IMR-90 (cell line): ENCODE data around the gene GPR3. TPM values are rescaled to one million over a fixed set of nuclear protein-coding genes. Genes with fewer than 3 reads are reported as not detected.

ENCODE experiments used
- ATAC-seq: fragments of 200-7000 bp; cut with Tn5 transposase; 2 replicates; pipeline ENCODE4 v1.9.1; 2020; ENCODE audit warnings: low read depth, mild to moderate bottlenecking, moderate library complexity
- BruUV-seq: library from RNA; stranded (reverse); fragments of 400-500 nt; replicated peaks from 2 replicates; lab custom pipeline; 2021; lab: Mats Ljungman, UMichigan
- CTCF ChIA-PET: fragments of 300-600 bp; formaldehyde crosslinking; extraction: SDS; loops from one replicate; lab custom pipeline; 2021; ENCODE audit warnings: antibody characterized with exemption; lab: Yijun Ruan, JAX
- POLR2A ChIA-PET: fragments of 300-600 bp; sonication (Branson Sonifier 250); formaldehyde crosslinking; loops from one replicate; lab custom pipeline; 2022; ENCODE audit warnings: antibody characterized with exemption; ENCODE audit not compliant: unreplicated experiment; lab: Charles Lee
- DNase-seq: peaks from one replicate; pipeline ENCODE4 v3.0.0; 2013
- H2AFZ ChIP-seq: replicated peaks from 2 replicates; pipeline ENCODE3; 2013; ENCODE audit warnings: low read length, mild to moderate bottlenecking; ENCODE audit not compliant: poor library complexity
- H2AK5ac ChIP-seq: 2 replicates; pipeline ENCODE4 v1.6.1; 2013; ENCODE audit warnings: low read depth, low read length, inconsistent platforms
- H2AK9ac ChIP-seq: replicated peaks from 2 replicates; pipeline ENCODE3; 2013; ENCODE audit warnings: mild to moderate bottlenecking, low read depth, low read length, moderate library complexity; ENCODE audit not compliant: poor library complexity
- H2BK120ac ChIP-seq: 2 replicates; pipeline ENCODE4 v1.6.1; 2013; ENCODE audit warnings: low read depth, low read length, inconsistent platforms
- H2BK15ac ChIP-seq: 3 replicates; pipeline ENCODE4 v1.6.1; 2013; ENCODE audit warnings: low read depth, low read length, inconsistent platforms
- H2BK20ac ChIP-seq: 2 replicates; pipeline ENCODE4 v1.6.1; 2013; ENCODE audit warnings: low read depth, mild to moderate bottlenecking, inconsistent platforms, low read length, moderate library complexity
- H2BK5ac ChIP-seq: 2 replicates; pipeline ENCODE4 v1.6.1; 2013; ENCODE audit warnings: mild to moderate bottlenecking, low read depth, low read length, inconsistent platforms; ENCODE audit not compliant: poor library complexity, severe bottlenecking
- H3K14ac ChIP-seq: replicated peaks from 2 replicates; pipeline ENCODE4 v1.6.1; 2013; ENCODE audit warnings: low read depth, low read length, inconsistent platforms
- H3K18ac ChIP-seq: 2 replicates; pipeline ENCODE4 v1.6.1; 2013; ENCODE audit warnings: low read depth, low read length, control low read depth
- H3K23ac ChIP-seq: 2 replicates; pipeline ENCODE4 v1.6.1; 2013; ENCODE audit warnings: low read depth, low read length, inconsistent platforms
- H3K27ac ChIP-seq: 2 replicates; pipeline ENCODE4 v1.5.1; 2013; ENCODE audit warnings: mild to moderate bottlenecking, control low read depth, low read length; ENCODE audit not compliant: insufficient read depth
- H3K27me3 ChIP-seq: 2 replicates; pipeline ENCODE4 v1.6.1; 2013; ENCODE audit warnings: low read length; ENCODE audit not compliant: control insufficient read depth, insufficient read depth
- H3K36me3 ChIP-seq: 2 replicates; pipeline ENCODE4 v1.6.1; 2013; ENCODE audit warnings: low read length, mixed read lengths; ENCODE audit not compliant: control insufficient read depth, insufficient read depth
- H3K4ac ChIP-seq: 2 replicates; pipeline ENCODE4 v1.6.1; 2013; ENCODE audit warnings: low read depth, low read length, inconsistent platforms
- H3K4me1 ChIP-seq: 2 replicates; pipeline ENCODE4 v1.6.1; 2013; ENCODE audit warnings: low read length, mixed read lengths; ENCODE audit not compliant: control insufficient read depth, insufficient read depth
- H3K4me2 ChIP-seq: 2 replicates; pipeline ENCODE4 v1.6.1; 2013; ENCODE audit warnings: low read depth, mild to moderate bottlenecking, control low read depth, low read length, moderate library complexity
- H3K4me3 ChIP-seq: 2 replicates; pipeline ENCODE4 v1.5.1; 2013; ENCODE audit warnings: low read depth, mild to moderate bottlenecking, control low read depth, low read length, moderate library complexity; ENCODE audit not compliant: insufficient read depth
- H3K56ac ChIP-seq: 2 replicates; pipeline ENCODE4 v1.6.1; 2013; ENCODE audit warnings: low read length, inconsistent platforms; ENCODE audit not compliant: insufficient read depth; ENCODE audit errors: extremely low read depth
- H3K79me1 ChIP-seq, 2 experiments: 2 replicates each; pipeline ENCODE4 v1.6.1; 2013; ENCODE audit warnings: low read length in 2 of 2, inconsistent platforms in 1 of 2, low read depth in 1 of 2
- H3K9ac ChIP-seq: 2 replicates; pipeline ENCODE4 v1.6.1; 2013; ENCODE audit warnings: low read depth, low read length, control low read depth
- H3K9me1 ChIP-seq: 2 replicates; pipeline ENCODE4 v1.6.1; 2013; ENCODE audit warnings: low read length, inconsistent platforms; ENCODE audit not compliant: insufficient read depth
- H3K9me3 ChIP-seq: 2 replicates; pipeline ENCODE4 v1.6.1; 2013; ENCODE audit warnings: low read length; ENCODE audit not compliant: control insufficient read depth, insufficient read depth
- H4K20me1 ChIP-seq: 2 replicates; pipeline ENCODE4 v1.6.1; 2013; ENCODE audit warnings: low read length, inconsistent platforms; ENCODE audit not compliant: insufficient read depth
- H4K5ac ChIP-seq: 2 replicates; pipeline ENCODE4 v1.6.1; 2013; ENCODE audit warnings: mild to moderate bottlenecking, low read depth, low read length, control low read depth
- H4K8ac ChIP-seq, 2 experiments: 2 replicates each; pipeline ENCODE4 v1.6.1; 2013; ENCODE audit warnings: low read depth in 2 of 2, low read length in 2 of 2, control low read depth in 1 of 2, inconsistent platforms in 1 of 2
- H4K91ac ChIP-seq: 2 replicates; pipeline ENCODE4 v1.6.1; 2013; ENCODE audit warnings: low read depth, low read length, inconsistent platforms; ENCODE audit not compliant: insufficient read depth
- CEBPB ChIP-seq: IDR thresholded peaks from 2 replicates; pipeline ENCODE4 v1.6.1; 2012; ENCODE audit warnings: low read depth, low read length, improper control_type of control experiment
- CHD1 ChIP-seq: IDR thresholded peaks from 2 replicates; pipeline ENCODE4 v1.6.1; 2012; ENCODE audit warnings: low read depth, low read length, improper control_type of control experiment
- MAFK ChIP-seq: IDR thresholded peaks from 2 replicates; pipeline ENCODE4 v1.6.1; 2012; ENCODE audit warnings: low read depth, low read length, improper control_type of control experiment
- MXI1 ChIP-seq: IDR thresholded peaks from 2 replicates; pipeline ENCODE4 v1.6.1; 2012; ENCODE audit warnings: low read depth, mild to moderate bottlenecking, low read length, moderate library complexity, borderline replicate concordance
- RCOR1 ChIP-seq: IDR thresholded peaks from 2 replicates; pipeline ENCODE4 v1.6.1; 2012; ENCODE audit warnings: mild to moderate bottlenecking, low read length, improper control_type of control experiment; ENCODE audit not compliant: insufficient replicate concordance
- RFX5 ChIP-seq: IDR thresholded peaks from 2 replicates; pipeline ENCODE4 v1.8.0; 2012; ENCODE audit warnings: low read depth, mild to moderate bottlenecking, low read length, moderate library complexity
- SMC3 ChIP-seq: fragments of 150-350 bp; IDR thresholded peaks from 2 replicates; pipeline ENCODE4 v1.6.1; 2016; ENCODE audit warnings: low read depth, mild to moderate bottlenecking, antibody characterized with exemption, low read length, moderate library complexity
- WGBS, 2 experiments: methylation state at CpG; one replicate each; pipeline versions ENCODE4 v1.1.5 to v1.1.7; 2013; ENCODE audit warnings: missing lambda C conversion rate in 2 of 2; ENCODE audit not compliant: insufficient read length in 1 of 2; ENCODE audit errors: extremely low coverage in 2 of 2; 5-methylcytosine and 5-hydroxymethylcytosine counted together
- dilution Hi-C: fragments of 300-500 bp; cut with HindIII; formaldehyde crosslinking; loops from one replicate; pipeline ENCODE4 v1.14.3; 2018; ENCODE audit warnings: low sequenced_read_pairs; ENCODE audit not compliant: unreplicated experiment
- in situ Hi-C: fragments of 300-500 bp; cut with MboI; formaldehyde crosslinking; loops from 3 replicates; pipeline ENCODE4 v1.14.3; 2019; ENCODE audit warnings: low sequenced_read_pairs, inconsistent platforms, mixed read lengths
- intact Hi-C: fragments of 100-400 bp; cut with micrococcal nuclease; formaldehyde crosslinking; loops from 2 replicates; pipeline ENCODE4 v1.10.0; 2022
- polyA plus RNA-seq, 3 experiments: library from polyadenylated mRNA; depleted of rRNA; stranded (reverse); fragments of >200 nt; gene quantifications; 2 replicates each; pipeline ENCODE4 v1.2.3, GENCODE V29; 2012; ENCODE audit warnings: low replicate concordance in 1 of 3
- total RNA-seq: library from RNA; depleted of rRNA; stranded (reverse); fragments of >200 nt; gene quantifications from 2 replicates; pipeline ENCODE4 v1.2.3, GENCODE V29; 2012
- TF ChIP-seq, protein P1 (sequence below): conservative IDR thresholded peaks from 2 replicates; pipeline ENCODE4 v1.5.1; 2012; ENCODE audit warnings: mild to moderate bottlenecking, low read depth, low read length, improper control_type of control experiment

The GPR3 gene
- total and polyA plus RNA-seq, 2 of the 4 experiments (the other 2 are of a cell fraction): 0.72 to 4.8 TPM

DNA sequence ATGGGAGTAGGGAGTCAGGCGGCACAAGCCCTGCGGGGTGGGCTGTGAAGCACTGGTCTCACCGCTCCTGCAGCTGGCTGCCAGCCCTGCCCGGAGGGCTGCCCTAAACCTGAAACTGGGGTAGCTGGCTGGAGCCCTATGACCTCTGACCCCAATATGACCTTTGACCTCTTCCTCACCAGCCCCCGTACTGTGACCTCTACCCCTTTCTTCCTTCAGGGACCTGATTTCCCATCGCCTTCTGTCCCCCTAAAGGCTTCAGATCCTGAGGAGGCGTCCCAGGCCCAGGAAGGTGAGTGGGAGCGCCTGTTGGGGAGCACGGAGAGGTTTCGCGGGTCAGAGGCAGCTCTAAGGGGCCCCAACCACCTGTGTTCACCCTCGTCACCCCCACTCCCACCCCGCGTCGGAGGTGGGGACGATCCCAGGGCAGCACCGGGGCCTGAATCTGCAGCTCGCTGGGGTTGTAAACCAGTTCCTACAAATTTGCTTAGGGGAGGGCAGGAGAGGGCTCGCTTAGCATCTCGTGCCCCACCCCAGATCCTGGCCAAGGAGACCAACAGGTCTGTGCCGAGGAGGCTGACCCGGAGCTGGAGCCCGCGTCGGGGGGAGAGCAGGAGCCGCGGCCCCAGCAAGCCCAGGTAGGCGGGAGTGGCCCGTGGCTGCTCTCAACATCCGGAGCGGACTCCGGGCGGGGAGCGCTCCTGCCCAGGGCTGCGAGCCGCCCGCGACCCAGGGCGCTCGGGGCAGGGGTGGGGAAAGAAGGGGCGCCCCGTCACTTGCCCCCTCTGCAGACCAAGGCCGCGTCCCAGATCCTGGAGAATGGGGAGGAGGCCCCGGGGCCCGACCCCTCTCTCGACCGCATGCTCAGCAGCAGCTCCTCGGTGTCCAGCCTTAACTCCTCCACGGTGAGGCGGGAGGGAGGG, 43.3 kb upstream of the GPR3 start:
- H4K5ac ChIP-seq: no peak overlapping the region
- H3K4me3 ChIP-seq: peak overlapping the region; percentile 48
- H2BK120ac ChIP-seq: no peak overlapping the region
- no peak overlapping the region for H4K91ac ChIP-seq
- H3K9me1 ChIP-seq: no peaks in the 10 kb centered on the region; the same call in 1 of the 2 replicates
- in situ Hi-C loops (no loop called here), intact Hi-C loops (no loop called here), dilution Hi-C loops (no loop called here)
- H2AK5ac ChIP-seq: no peak overlapping the region; the same call in 1 of the 2 replicates
- TF ChIP-seq RCOR1 (no peak), CHD1 (no peak), MXI1 (no peak), RFX5 (no peak), MAFK (no peak), CEBPB (no peak), SMC3 (no peak)
- TF ChIP-seq, protein P1, sequence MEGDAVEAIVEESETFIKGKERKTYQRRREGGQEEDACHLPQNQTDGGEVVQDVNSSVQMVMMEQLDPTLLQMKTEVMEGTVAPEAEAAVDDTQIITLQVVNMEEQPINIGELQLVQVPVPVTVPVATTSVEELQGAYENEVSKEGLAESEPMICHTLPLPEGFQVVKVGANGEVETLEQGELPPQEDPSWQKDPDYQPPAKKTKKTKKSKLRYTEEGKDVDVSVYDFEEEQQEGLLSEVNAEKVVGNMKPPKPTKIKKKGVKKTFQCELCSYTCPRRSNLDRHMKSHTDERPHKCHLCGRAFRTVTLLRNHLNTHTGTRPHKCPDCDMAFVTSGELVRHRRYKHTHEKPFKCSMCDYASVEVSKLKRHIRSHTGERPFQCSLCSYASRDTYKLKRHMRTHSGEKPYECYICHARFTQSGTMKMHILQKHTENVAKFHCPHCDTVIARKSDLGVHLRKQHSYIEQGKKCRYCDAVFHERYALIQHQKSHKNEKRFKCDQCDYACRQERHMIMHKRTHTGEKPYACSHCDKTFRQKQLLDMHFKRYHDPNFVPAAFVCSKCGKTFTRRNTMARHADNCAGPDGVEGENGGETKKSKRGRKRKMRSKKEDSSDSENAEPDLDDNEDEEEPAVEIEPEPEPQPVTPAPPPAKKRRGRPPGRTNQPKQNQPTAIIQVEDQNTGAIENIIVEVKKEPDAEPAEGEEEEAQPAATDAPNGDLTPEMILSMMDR: no peak
- no peak overlapping the region for H2BK5ac ChIP-seq
- H3K4me2 ChIP-seq: peak overlapping the region; percentile 75
- H2BK15ac ChIP-seq: no peak overlapping the region
- H4K20me1 ChIP-seq: no peaks in the 10 kb centered on the region
- H2BK20ac ChIP-seq: no peak overlapping the region
- POLR2A ChIA-PET: no interaction called here
- DNase-seq: no peak
- no peaks in the 10 kb centered on the region; the same call in 1 of the 2 replicates for H3K36me3 ChIP-seq
- no peak overlapping the region for H3K27ac ChIP-seq
- H3K18ac ChIP-seq: no peak overlapping the region
- H3K79me1 ChIP-seq: no peaks in the 10 kb centered on the region
- no TSS peak for BruUV-seq
- H3K9ac ChIP-seq: no peak overlapping the region
- no peak overlapping the region for H3K14ac ChIP-seq
- peaks cover 6% of the 10 kb centered on the region; the same call in 1 of the 2 replicates for H3K4me1 ChIP-seq
- peak; percentile 64 for ATAC-seq
- H3K27me3 ChIP-seq: no peaks in the 10 kb centered on the region; the same call in 1 of the 2 replicates
- H3K56ac ChIP-seq: no peak overlapping the region
- peak overlapping the region; percentile 95 for H2AFZ ChIP-seq
- no peak overlapping the region for H3K23ac ChIP-seq
- WGBS, 2 experiments: 20% methylated on average over 15 of the region's 51 CpGs; no CpG with 5 or more reads in 1 of the 2 experiments
- H4K8ac ChIP-seq: peak overlapping the region in 1 of 2 experiments; percentile 72; a peak in 1 of 4 replicates
- H3K9me3 ChIP-seq: no peaks in the 10 kb centered on the region
- peak overlapping the region; percentile 43; the same call in 1 of the 2 replicates for H3K4ac ChIP-seq
- CTCF ChIA-PET: interaction anchor here (0.6 to 1.0 kb wide), 2 partner anchors 46 to 876 kb away, joined by 3 to 7 read pairs; no protein-coding TSS in a partner anchor
- peak overlapping the region; percentile 89 for H2AK9ac ChIP-seq
